ENCODE data around the gene GCSAM.

GRCh38 chr3:112114576-112115160, 18.4 kb downstream of the GCSAM start:
- TF ChIP-seq FOXA1 (IDR thresholded peaks at IDR 0.05) (no peak), TARDBP (IDR thresholded peaks at IDR 0.05) (no peak), ELF4 (IDR thresholded peaks at IDR 0.05) (no peak), ZNF384 (IDR thresholded peaks at IDR 0.05) (no peak), PKNOX1 (IDR thresholded peaks at IDR 0.05) (no peak), FOXK2 (IDR thresholded peaks at IDR 0.05) (no peak), HDGF (IDR thresholded peaks at IDR 0.05; ENCODE audit: borderline replicate concordance) (no peak), ARNT (IDR thresholded peaks at IDR 0.05) (no peak), FOXM1 (IDR thresholded peaks at IDR 0.05; ENCODE audit: borderline replicate concordance) (no peak), NFRKB (IDR thresholded peaks at IDR 0.05) (no peak)

All from HEK293T (cell line).